GM19372 (cell line): ENCODE data around the gene CLIC5.
A peak's percentile ranks its signal among the peaks of the same experiment; 100 is the strongest.
"Not testable (repeated sequence)": the region's sequence is repeated elsewhere in the genome, so short reads cannot be mapped to it uniquely, and the experiment has no call there.

Experiments
- ATAC-seq: cut with Tn5 transposase; IDR thresholded peaks from one replicate; pipeline ENCODE4 v1.9.1; 2021; ENCODE audit warnings: mild to moderate bottlenecking, low read depth, moderate library complexity; ENCODE audit not compliant: unreplicated experiment

CLIC5 gene

DNA sequence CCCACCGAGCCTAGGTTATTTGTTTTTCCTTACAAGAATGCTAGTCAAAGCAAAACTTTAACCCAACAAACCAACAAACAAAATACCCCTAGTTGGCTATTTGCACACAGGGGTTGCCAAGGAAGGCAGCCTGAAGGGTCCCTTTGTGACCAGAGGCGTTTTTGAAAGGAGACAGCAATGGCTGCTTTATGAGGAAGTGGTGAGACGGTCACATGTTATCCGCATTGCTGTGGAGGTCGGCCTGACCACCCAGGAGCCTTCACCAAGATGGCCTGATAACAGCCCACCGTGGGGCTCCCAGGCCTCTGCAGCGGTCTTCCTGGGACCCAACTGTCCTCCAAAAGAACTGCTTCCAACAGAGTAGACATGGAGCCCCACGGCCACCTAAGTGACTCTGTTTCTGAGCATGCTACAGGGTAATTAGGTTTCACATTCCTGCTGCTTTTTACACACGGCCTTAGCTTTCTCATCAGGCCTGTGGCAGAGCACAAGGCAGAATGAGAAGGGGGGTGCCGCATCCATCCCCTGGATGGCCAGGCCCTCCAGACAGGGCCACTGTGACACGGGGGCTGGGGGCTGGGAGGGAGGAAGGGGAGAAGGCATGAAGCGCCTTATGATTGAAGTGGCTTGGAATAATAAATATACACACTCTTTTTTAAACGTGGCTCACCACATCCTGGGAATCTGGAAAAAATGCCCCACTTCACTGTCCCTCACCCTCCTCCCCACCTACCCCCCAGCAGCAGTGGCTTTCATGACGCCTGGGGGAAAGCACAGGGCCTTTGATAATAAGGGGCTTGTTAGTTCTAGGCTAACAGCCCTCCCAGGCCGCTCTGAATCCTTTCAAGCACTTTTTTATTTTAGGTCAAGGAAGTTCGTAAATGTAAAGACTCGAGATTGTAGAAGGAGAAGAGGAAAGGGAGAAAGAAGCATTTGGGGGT is 86.0 kb downstream of the CLIC5 start:
- no peak for ATAC-seq

- ATAC-seq: no peak
Observed at GRCh38 chr6:45928721-45929305, 86.8 kb downstream of the CLIC5 start.

DNA sequence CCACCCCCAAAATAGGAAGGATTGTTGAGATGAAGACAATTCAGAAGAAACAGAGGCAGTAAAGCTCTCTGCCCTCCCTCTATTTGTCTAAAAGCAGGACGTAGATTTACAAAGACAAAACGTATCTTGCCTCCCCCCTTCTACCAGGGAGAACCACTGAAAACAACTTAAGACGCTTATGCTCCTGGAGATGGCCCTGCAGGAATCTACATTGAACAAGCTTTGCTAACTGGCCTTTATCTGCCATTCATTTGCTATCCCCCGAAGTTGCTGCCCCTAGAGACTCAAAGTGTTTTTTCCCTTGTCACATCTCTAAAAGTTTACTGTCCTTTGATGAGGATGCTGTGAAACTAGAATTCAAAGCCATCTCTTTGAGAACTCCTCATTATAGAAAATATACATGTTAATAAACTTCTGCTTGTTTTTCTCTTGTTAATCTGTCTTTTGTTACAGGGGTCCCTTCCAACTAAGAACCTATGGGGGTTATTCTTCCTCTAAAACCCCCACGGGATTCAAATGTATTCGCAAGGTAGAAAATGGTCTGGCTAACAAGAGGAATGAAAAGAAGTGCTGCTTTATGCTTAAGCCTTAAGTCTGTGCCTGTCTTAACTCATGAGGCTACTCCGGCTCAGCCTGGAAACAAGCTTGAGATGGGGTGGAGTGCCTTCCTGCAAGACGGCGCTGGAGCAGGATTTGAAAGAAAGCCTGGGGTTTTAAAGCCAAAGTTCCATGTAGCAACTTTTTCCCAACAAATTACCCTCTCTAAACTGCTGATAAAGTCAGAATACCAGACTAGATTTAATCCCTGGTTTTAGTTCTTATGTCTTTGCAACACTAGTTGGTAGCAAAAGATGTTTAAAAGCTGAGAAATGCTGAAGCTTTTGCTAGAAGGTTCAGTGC is 88.0 kb downstream of the CLIC5 start:
- no peak for ATAC-seq

- ATAC-seq: not testable (repeated sequence)
Observed at GRCh38 chr6:45926423-45926822, 89.2 kb downstream of the CLIC5 start.

DNA sequence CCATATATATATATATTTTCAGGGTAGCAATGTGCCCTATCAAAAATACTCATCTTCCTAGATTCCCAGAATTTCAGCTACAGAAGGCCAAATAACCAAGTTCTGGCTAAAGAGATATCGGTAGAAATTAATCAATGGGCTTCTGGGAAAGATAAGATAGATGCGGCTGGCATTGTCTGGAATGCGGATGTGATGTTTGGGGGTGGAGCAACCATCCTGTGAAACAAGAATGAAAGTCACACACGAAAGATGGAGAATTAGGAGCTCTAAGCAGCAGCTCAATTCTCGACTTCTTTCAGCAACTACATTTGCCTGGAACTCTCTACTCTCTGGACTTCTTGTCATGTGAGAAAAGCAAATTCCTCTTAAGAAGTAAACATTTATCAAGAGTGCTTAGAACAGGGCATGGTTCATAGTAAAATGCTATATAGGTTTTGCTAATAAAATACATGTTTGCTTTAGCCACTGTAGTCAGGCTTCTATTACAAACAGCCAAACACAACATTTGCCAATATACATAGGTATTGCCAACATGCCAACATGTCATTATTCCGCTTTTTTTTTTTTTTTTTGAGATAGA is 90.8 kb downstream of the CLIC5 start:
- no peak for ATAC-seq

- ATAC-seq: no peak
Observed at GRCh38 chr6:45923831-45924391, 91.7 kb downstream of the CLIC5 start.

DNA sequence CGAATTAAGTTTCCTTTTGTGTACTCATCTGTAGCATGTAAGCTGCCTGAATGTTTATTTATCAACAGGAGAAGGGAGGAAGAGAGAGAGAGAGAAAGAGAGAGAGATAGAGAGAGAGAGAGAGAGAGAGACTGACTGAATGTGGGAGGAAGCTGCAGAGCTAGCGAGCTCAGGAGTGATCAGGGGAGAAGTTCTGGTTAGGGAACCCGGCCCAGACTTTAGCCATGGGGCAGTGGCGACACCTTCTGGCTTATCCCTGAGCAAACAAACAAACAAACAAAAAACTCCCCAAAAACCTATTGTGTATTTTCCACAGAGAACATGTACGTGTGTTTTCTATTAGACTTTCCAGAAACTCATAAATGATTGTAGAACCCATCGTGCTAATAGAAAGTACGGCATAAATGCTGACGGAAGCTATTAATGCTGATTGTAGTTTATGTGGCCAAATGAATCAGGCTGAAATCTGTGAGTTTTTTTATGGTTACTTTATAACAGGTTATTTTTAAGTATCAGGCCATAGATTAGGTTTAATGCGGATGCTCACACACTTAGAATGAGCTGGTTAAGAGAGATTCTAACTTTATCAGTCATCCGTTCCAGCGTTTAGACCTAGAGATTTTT is 92.8 kb downstream of the CLIC5 start:
- ATAC-seq: peak; percentile 46

DNA sequence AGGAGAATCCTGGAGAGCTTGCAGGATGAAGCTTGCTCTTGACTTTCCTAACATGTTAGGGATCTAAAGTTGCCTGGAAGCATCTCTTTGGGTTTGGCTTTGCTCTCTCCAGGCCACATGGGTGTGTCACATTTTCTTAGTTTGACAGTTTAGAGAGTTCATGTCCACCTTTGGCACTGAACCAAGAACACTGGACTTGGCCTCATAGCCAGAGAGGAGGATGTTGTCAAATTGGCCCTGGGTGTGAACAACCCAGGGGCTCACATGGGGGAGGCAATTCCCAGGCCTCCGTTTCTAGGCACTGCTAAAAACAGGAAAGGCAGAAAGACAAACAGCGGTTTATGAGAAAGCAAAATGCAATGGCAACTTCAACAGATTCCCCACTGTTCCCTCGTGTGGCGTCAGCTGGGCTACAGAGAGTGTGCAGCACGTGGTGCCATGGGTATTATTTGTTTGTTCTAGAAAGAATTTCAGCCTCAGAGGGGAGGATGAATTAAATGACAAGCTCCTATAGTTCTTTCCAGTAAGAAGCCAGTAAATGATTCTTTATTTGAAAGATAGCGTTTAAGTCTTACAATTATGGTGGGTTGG is 93.9 kb downstream of the CLIC5 start:
- no peak for ATAC-seq

- ATAC-seq: peak; percentile 56
Observed at GRCh38 chr6:45920819-45921511, 94.7 kb downstream of the CLIC5 start.

GRCh38 chr6:45917439-45917838 is 98.2 kb downstream of the CLIC5 start:
- no peak for ATAC-seq

GRCh38 chr6:45916692-45917091 is 99.0 kb downstream of the CLIC5 start:
- no peak for ATAC-seq

DNA sequence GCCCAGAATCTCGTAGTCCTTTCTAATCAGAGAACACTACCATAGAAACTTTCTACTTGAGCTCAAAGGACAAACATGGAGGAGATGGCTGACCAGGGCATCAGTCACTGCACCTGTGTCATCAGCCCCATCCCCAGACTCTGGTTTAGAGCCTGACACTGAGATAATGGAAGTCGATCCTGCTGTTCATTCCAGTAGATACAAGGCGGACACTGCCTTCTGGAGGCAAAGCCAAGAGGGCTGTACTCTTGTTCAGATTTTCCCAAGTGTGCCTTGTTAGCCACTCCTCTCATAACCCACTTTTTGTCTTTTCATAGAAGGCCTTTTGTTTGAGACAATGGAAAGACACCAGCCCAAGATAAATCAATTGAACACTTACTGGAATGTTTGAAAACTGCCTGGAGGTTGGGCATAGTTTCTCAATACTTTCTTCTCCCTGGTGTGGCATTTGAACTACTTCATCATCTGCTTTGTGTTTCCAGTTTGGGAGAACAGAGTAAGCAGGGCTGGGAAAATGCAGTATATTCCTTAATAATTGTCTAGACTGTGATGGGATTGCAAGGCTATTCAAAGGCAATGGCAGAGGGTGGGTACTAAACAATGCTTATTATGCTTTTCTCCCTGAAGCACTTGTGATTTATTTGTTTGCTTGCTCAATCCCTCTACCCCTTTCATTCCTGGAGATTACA is 99.7 kb downstream of the CLIC5 start:
- ATAC-seq: no peak

GRCh38 chr6:45911691-45912090 is 104.0 kb downstream of the CLIC5 start:
- ATAC-seq: no peak

- ATAC-seq: no peak
Observed at GRCh38 chr6:45903959-45904358, 111.7 kb downstream of the CLIC5 start.

GRCh38 chr6:45902984-45903383 is 112.7 kb downstream of the CLIC5 start:
- no peak for ATAC-seq

DNA sequence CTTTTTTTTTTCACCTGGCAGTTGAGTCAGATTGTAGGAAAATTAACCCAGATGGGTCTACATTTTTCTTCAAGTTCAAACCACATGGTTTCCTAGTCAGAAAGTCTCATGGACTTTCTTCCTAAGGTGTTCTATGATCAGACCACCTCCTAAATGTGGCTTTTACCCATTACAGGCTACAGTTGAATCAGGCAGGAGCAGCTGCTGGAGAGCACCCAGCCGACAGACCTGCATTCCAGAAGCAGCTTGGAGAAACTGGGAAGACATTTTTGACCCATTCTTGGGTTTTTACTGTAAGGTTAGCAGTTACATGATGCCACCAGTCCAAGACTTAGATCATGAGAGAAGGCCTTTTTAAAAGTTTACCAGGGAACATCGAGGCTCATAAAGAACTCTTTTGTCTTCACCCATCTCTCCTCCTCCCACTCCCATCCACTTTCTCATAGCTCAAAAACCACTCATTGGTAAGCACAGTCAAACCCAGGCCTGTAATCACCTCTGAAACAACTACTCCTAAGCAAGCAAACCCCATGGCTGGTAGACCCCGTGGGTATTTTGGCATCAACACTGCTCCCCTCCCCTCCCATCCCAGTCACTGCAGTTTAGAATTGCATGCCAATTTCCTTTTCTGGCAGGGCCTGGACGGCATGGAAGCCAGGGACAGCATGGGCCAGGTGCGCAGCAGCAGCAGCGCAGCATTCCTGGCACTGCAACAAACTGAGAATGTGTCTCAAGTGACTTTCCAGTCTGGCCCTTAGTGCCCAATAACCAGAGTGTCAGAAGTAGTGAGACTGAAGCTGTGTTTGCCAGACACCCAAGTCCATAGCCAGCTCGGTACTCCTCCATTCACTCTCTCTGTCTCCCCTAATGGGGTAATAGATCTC is 113.7 kb downstream of the CLIC5 start:
- no peak for ATAC-seq
